ENCODE data around the gene ASTN1. TPM values are rescaled to one million over a fixed set of nuclear protein-coding genes. Genes with fewer than 3 reads are reported as not detected.

The ASTN1 gene
- total and polyA plus RNA-seq, 2 of the 4 experiments (the other 2 are of a cell fraction): under 0.01 to 0.07 TPM

- Histone ChIP-seq H3K9ac (ENCODE audit: low read depth, low read length) (no peak overlapping the region), H3K4me2 (ENCODE audit: low read depth, low read length) (no peak overlapping the region), H3K4me1 (ENCODE audit: control insufficient read depth, insufficient read depth, low read length) (no peaks in the 10 kb centered on the region), H3K23ac (ENCODE audit: low read depth, low read length) (no peak overlapping the region), H3K4me3 (ENCODE audit: insufficient read depth, low read depth, low read length) (no peak overlapping the region), H3K56ac (ENCODE audit: extremely low read depth, insufficient read depth, low read length) (no peak overlapping the region), H2AFZ (replicated peaks; ENCODE audit: low read length, poor library complexity) (no peak overlapping the region), H4K91ac (ENCODE audit: insufficient read depth, low read depth, low read length) (no peak overlapping the region), H2BK20ac (ENCODE audit: low read depth, low read length) (no peak overlapping the region), H2BK15ac (ENCODE audit: low read depth, low read length) (no peak overlapping the region), H3K79me1 (ENCODE audit: low read depth in 1 of 2, low read length in 2 of 2) (no peaks in the 10 kb centered on the region), H3K27ac (ENCODE audit: insufficient read depth, low read length) (no peak overlapping the region), H3K18ac (ENCODE audit: low read depth, low read length) (no peak overlapping the region), H4K8ac (ENCODE audit: low read depth in 2 of 2, low read length in 2 of 2) (no peak overlapping the region), H2AK9ac (replicated peaks; ENCODE audit: low read depth, low read length, poor library complexity) (no peak overlapping the region), H3K36me3 (ENCODE audit: control insufficient read depth, insufficient read depth, low read length) (no peaks in the 10 kb centered on the region), H3K9me1 (ENCODE audit: insufficient read depth, low read length) (no peaks in the 10 kb centered on the region), H2BK5ac (ENCODE audit: low read depth, low read length, poor library complexity, severe bottlenecking) (no peak overlapping the region), H3K9me3 (ENCODE audit: control insufficient read depth, insufficient read depth, low read length) (no peaks in the 10 kb centered on the region), H4K20me1 (ENCODE audit: insufficient read depth, low read length) (no peaks in the 10 kb centered on the region), H3K14ac (replicated peaks; ENCODE audit: low read depth, low read length) (no peak overlapping the region), H2AK5ac (ENCODE audit: low read depth, low read length) (no peak overlapping the region), H2BK120ac (ENCODE audit: low read depth, low read length) (no peak overlapping the region), H3K27me3 (ENCODE audit: control insufficient read depth, insufficient read depth, low read length) (no peaks in the 10 kb centered on the region), H3K4ac (ENCODE audit: low read depth, low read length) (no peak overlapping the region), H4K5ac (ENCODE audit: low read depth, low read length) (no peak overlapping the region)
- no peak for DNase-seq
- no TSS peak for BruUV-seq (replicated peaks)
- ChIA-PET POLR2A (ENCODE audit: unreplicated experiment) (no interaction called here), CTCF (no interaction called here)
- intact Hi-C loops (cut with micrococcal nuclease) (no loop called here), dilution Hi-C loops (cut with HindIII; ENCODE audit: low sequenced_read_pairs, unreplicated experiment) (no loop called here), in situ Hi-C loops (cut with MboI; ENCODE audit: low sequenced_read_pairs) (no loop called here)
- TF ChIP-seq POLR2A (IDR thresholded peaks at IDR 0.05; ENCODE audit: low read depth, low read length) (no peak), CTCF (conservative IDR thresholded peaks at IDR 0.05; ENCODE audit: low read depth, low read length) (no peak), ELK1 (IDR thresholded peaks at IDR 0.05; ENCODE audit: borderline replicate concordance, low read depth, low read length) (no peak), SMC3 (IDR thresholded peaks at IDR 0.05; ENCODE audit: low read depth, low read length) (no peak), USF2 (IDR thresholded peaks at IDR 0.05; ENCODE audit: low read depth, low read length) (no peak), FOS (IDR thresholded peaks at IDR 0.05; ENCODE audit: low read depth, low read length) (no peak), RCOR1 (IDR thresholded peaks at IDR 0.05; ENCODE audit: insufficient replicate concordance, low read length) (no peak), MAFK (IDR thresholded peaks at IDR 0.05; ENCODE audit: low read depth, low read length) (no peak), RAD21 (IDR thresholded peaks at IDR 0.05; ENCODE audit: low read length) (no peak), CHD1 (IDR thresholded peaks at IDR 0.05; ENCODE audit: low read depth, low read length) (no peak), MXI1 (IDR thresholded peaks at IDR 0.05; ENCODE audit: borderline replicate concordance, low read depth, low read length) (no peak), MAZ (IDR thresholded peaks at IDR 0.05; ENCODE audit: borderline replicate concordance, low read depth, low read length) (no peak), BHLHE40 (IDR thresholded peaks at IDR 0.05; ENCODE audit: low read depth, low read length) (no peak), NFE2L2 (IDR thresholded peaks at IDR 0.05; ENCODE audit: low read depth, low read length) (no peak), RFX5 (IDR thresholded peaks at IDR 0.05; ENCODE audit: low read depth, low read length) (no peak), CEBPB (IDR thresholded peaks at IDR 0.05; ENCODE audit: low read depth, low read length) (no peak)
- WGBS, 2 experiments (ENCODE audit: extremely low coverage in 2 of 2, insufficient read length in 1 of 2): no CpG with 5 or more reads among the region's 3 CpGs
- ATAC-seq (ENCODE audit: low read depth): no peak
Observed at GRCh38 chr1:177126267-177126666, 38.2 kb downstream of the ASTN1 start.

Data from IMR-90 (cell line).